ENCODE results near the gene PDE11A. TPM values are rescaled to one million over a fixed set of nuclear protein-coding genes. Genes with fewer than 3 reads are reported as not detected.

PDE11A gene
- total and polyA plus RNA-seq, 2 of the 13 experiments (the other 11 are each of a cell fraction or from before 2014, with no cell fraction given): 1.2 to 1.7 TPM

DNA sequence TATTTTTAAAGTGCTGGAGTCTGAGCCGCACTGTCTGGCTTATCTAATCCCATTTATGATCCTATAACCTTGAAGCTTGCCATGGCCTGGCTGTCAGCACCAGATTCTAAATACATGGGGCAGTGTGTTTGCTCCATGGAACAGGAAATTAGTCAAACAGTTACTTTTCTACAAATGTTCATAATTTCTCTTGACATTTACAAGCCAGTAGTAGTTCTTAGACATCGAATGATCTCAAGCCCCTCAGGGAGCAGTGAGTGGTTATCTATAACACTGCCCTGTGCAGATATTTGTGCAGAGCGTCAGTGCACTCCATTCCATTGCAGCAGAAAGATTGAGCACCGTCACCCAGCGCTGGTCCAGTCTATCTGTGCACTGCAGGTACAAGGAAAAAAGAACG lies 474.8 kb downstream of the PDE11A start:
- no peaks in the 10 kb centered on the region for H3K27me3 ChIP-seq (ENCODE audit: control insufficient read depth in 1 of 2, insufficient read depth in 2 of 2, low read length in 2 of 2)
- BruUV-seq (replicated peaks): no TSS peak
- peak overlapping the region; percentile 6 for H2AFZ ChIP-seq (ENCODE audit: low read length)
- 89% methylated on average over 6 of the region's 6 CpGs for WGBS (ENCODE audit: low lambda C conversion rate)
- in situ Hi-C loops (cut with HindIII; ENCODE audit: extremely low pct_ligation_motif_present, low pct_unique_long_range_greater_than_20kb): no loop called here
- H3K36me3 ChIP-seq (replicated peaks in 1 of 2; ENCODE audit: control insufficient read depth in 1 of 2, insufficient read depth in 2 of 2, low read length in 2 of 2): no peaks in the 10 kb centered on the region
- no peaks in the 10 kb centered on the region for H3K79me2 ChIP-seq (ENCODE audit: insufficient read depth, low read length)
- H3K4me2 ChIP-seq (ENCODE audit: low read depth, low read length): no peak overlapping the region
- no peak overlapping the region for H3K4me3 ChIP-seq (replicated peaks in 1 of 3; ENCODE audit: insufficient read depth in 1 of 3, low read depth in 2 of 3, low read length in 3 of 3)
- no peak for TF ChIP-seq REXO4 (CRISPR knock-in tag; IDR thresholded peaks at IDR 0.05; ENCODE audit: borderline replicate concordance)
- TF ChIP-seq MED8 (CRISPR knock-in tag; IDR thresholded peaks at IDR 0.05; ENCODE audit: insufficient replicate concordance): no peak
- no peak for TF ChIP-seq ZNF264 (CRISPR knock-in tag; IDR thresholded peaks at IDR 0.05)
- TF ChIP-seq ZBTB38 (CRISPR knock-in tag; IDR thresholded peaks at IDR 0.05): 0 out of 2 replicates have a peak, but pooled peaks have one; percentile 44
- TF ChIP-seq NR2F1 (CRISPR knock-in tag; IDR thresholded peaks at IDR 0.05): no peak
- no peak overlapping the region for H3K9ac ChIP-seq (ENCODE audit: insufficient read depth, low read depth, low read length)
- H3K27ac ChIP-seq (ENCODE audit: extremely low read length, insufficient read depth, low read length): no peak overlapping the region
- no peak for DNase-seq (ENCODE audit: low spot score)
- ChIA-PET POLR2A (no interaction called here), CTCF (ENCODE audit: low intra/inter-chr PET ratio, low total read pairs) (no interaction called here)
- no peaks in the 10 kb centered on the region for H4K20me1 ChIP-seq (ENCODE audit: insufficient read depth, low read length)
- FAIRE-seq: no peak
- ATAC-seq: no peak
- no peaks in the 10 kb centered on the region; the same call in 1 of the 2 replicates for H3K9me3 ChIP-seq (ENCODE audit: low read length)
- intact Hi-C loops (cut with micrococcal nuclease; ENCODE audit: unreplicated experiment): no loop called here
- H3K4me1 ChIP-seq (ENCODE audit: insufficient read depth, low read length): peaks cover 79% of the 10 kb centered on the region

- ChIA-PET CTCF (ENCODE audit: low intra/inter-chr PET ratio, low total read pairs) (no interaction called here), POLR2A (interaction anchor here (0.5 kb wide), 1 partner anchor 12 kb away, joined by 3 read pairs; no protein-coding TSS in a partner anchor)
- Histone ChIP-seq H3K27ac (ENCODE audit: extremely low read length, insufficient read depth, low read length) (no peak overlapping the region), H3K4me3 (replicated peaks in 1 of 3; ENCODE audit: insufficient read depth in 1 of 3, low read depth in 2 of 3, low read length in 3 of 3) (no peak overlapping the region), H3K4me2 (ENCODE audit: low read depth, low read length) (no peak overlapping the region), H3K4me1 (ENCODE audit: insufficient read depth, low read length) (peaks cover 79% of the 10 kb centered on the region), H4K20me1 (ENCODE audit: insufficient read depth, low read length) (no peaks in the 10 kb centered on the region), H3K27me3 (ENCODE audit: control insufficient read depth in 1 of 2, insufficient read depth in 2 of 2, low read length in 2 of 2) (no peaks in the 10 kb centered on the region), H3K9me3 (ENCODE audit: low read length) (no peaks in the 10 kb centered on the region; the same call in 1 of the 2 replicates), H3K36me3 (replicated peaks in 1 of 2; ENCODE audit: control insufficient read depth in 1 of 2, insufficient read depth in 2 of 2, low read length in 2 of 2) (no peaks in the 10 kb centered on the region), H2AFZ (ENCODE audit: low read length) (no peak overlapping the region), H3K9ac (ENCODE audit: insufficient read depth, low read depth, low read length) (no peak overlapping the region), H3K79me2 (ENCODE audit: insufficient read depth, low read length) (no peaks in the 10 kb centered on the region)
- intact Hi-C loops (cut with micrococcal nuclease; ENCODE audit: unreplicated experiment): no loop called here
- in situ Hi-C loops (cut with HindIII; ENCODE audit: extremely low pct_ligation_motif_present, low pct_unique_long_range_greater_than_20kb): no loop called here
- BruUV-seq (replicated peaks): no TSS peak
- DNase-seq (ENCODE audit: low spot score): no peak
- 91% methylated on average over 1 of the region's 1 CpG for WGBS (ENCODE audit: low lambda C conversion rate)
- FAIRE-seq: no peak
- no peak for ATAC-seq
- TF ChIP-seq PHF21A (CRISPR knock-in tag; IDR thresholded peaks at IDR 0.05) (no peak), TEAD3 (CRISPR knock-in tag; optimal IDR thresholded peaks at IDR 0.05; ENCODE audit: borderline replicate concordance) (no peak), JUND (CRISPR knock-in tag; IDR thresholded peaks at IDR 0.05) (no peak), ZFP62 (CRISPR knock-in tag; IDR thresholded peaks at IDR 0.05) (no peak), MED1 (CRISPR knock-in tag; IDR thresholded peaks at IDR 0.05) (no peak)
- TF ChIP-seq, protein P1, sequence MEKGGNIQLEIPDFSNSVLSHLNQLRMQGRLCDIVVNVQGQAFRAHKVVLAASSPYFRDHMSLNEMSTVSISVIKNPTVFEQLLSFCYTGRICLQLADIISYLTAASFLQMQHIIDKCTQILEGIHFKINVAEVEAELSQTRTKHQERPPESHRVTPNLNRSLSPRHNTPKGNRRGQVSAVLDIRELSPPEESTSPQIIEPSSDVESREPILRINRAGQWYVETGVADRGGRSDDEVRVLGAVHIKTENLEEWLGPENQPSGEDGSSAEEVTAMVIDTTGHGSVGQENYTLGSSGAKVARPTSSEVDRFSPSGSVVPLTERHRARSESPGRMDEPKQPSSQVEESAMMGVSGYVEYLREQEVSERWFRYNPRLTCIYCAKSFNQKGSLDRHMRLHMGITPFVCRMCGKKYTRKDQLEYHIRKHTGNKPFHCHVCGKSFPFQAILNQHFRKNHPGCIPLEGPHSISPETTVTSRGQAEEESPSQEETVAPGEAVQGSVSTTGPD (CRISPR knock-in tag; IDR thresholded peaks at IDR 0.05): no peak
- TF ChIP-seq, protein P2, sequence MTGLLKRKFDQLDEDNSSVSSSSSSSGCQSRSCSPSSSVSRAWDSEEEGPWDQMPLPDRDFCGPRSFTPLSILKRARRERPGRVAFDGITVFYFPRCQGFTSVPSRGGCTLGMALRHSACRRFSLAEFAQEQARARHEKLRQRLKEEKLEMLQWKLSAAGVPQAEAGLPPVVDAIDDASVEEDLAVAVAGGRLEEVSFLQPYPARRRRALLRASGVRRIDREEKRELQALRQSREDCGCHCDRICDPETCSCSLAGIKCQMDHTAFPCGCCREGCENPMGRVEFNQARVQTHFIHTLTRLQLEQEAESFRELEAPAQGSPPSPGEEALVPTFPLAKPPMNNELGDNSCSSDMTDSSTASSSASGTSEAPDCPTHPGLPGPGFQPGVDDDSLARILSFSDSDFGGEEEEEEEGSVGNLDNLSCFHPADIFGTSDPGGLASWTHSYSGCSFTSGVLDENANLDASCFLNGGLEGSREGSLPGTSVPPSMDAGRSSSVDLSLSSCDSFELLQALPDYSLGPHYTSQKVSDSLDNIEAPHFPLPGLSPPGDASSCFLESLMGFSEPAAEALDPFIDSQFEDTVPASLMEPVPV (CRISPR knock-in tag; IDR thresholded peaks at IDR 0.05): no peak
- TF ChIP-seq, protein P3, sequence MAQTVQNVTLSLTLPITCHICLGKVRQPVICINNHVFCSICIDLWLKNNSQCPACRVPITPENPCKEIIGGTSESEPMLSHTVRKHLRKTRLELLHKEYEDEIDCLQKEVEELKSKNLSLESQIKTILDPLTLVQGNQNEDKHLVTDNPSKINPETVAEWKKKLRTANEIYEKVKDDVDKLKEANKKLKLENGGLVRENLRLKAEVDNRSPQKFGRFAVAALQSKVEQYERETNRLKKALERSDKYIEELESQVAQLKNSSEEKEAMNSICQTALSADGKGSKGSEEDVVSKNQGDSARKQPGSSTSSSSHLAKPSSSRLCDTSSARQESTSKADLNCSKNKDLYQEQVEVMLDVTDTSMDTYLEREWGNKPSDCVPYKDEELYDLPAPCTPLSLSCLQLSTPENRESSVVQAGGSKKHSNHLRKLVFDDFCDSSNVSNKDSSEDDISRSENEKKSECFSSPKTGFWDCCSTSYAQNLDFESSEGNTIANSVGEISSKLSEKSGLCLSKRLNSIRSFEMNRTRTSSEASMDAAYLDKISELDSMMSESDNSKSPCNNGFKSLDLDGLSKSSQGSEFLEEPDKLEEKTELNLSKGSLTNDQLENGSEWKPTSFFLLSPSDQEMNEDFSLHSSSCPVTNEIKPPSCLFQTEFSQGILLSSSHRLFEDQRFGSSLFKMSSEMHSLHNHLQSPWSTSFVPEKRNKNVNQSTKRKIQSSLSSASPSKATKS (CRISPR knock-in tag; IDR thresholded peaks at IDR 0.05): no peak
These were observed 475.7 kb downstream of the PDE11A start for GRCh38 chr2:177596866-177597265.
